Embryonic facial prominence (tissue), 1 donor: ENCODE measurements around the gene MOGAT2.
A peak's percentile ranks its signal among the peaks of the same experiment; 100 is the strongest.

Source experiments
- DNase-seq: peaks from one replicate; pipeline ENCODE4 v3.0.0-alpha.2; 2016; ENCODE audit errors: extremely low spot score

The MOGAT2 gene

DNA sequence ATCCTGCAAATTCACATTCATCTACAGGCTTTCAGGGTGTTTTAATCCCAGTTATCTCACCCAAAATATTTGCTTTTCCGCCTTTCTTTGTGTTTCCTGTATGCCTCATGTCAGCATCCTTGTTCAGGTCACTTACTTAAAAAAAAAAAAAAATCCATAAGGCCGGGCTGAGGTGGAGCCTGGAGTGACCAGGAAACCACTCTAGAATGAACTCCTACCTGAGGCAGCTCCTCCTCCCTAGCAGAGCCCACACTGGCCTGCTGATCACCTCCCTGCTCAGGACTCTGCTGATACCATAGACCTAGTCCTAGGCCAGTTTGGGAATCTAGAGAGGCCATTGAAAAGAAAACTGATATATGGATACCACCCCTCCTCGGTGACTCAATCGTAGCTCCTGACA, 42.2 kb downstream of the MOGAT2 start:
- DNase-seq = no peak

DNA sequence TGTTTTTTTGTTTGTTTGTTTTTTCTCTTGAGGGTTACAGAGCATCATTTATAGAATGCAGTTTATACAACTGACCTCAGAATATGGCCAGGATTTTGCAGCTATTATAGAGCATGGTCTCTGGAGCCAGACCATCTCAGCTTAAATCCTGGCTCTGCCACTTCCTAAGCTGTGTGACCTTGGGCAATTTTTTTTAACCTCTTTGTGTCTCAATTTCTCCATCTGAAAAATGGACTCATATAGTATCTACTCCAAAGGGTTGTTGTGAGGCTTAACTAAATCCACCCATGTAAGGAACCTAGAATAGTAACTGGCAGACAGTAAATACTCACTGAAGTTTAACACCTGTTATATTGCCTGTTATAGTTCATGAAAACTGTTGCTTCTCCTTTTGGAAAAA, 42.6 kb downstream of the MOGAT2 start:
- no peak for DNase-seq

DNA sequence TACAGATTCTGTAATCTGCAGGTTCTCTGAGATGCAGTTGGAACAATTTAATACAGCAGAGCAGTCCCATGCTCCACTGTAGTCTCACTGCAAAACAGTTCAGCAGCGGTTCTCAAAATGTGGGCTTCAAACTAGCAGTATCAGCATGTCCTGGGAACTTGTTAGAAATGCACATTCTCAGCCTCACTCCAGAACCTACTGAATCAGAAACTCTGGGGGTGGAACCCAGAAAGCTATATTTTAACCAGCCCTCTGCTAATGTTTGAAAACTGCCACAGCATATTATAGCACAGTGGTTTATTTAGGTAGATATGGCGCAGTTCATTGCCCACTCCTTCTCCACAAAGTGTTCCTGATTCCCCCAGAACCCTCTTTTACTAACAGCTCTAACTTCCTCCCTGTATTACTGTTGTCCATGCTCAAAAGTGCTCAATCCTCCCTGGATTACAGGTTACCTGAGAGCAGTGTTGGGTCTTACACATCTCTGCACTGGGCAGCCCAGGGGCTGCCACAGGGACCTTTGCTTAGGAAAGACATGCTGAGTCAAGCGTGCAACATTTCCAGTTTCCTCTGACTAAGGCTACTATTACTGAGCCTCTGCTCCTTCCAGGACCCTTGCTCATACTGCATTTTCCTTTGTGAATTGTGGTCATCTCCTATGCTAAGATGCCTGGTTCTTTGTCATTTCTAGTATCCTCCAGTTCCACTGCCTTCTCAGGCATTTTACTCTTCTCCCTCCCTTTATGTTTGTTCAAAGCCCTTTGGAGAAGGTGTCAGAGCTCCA, 43.3 kb downstream of the MOGAT2 start:
- DNase-seq = no peak

DNA sequence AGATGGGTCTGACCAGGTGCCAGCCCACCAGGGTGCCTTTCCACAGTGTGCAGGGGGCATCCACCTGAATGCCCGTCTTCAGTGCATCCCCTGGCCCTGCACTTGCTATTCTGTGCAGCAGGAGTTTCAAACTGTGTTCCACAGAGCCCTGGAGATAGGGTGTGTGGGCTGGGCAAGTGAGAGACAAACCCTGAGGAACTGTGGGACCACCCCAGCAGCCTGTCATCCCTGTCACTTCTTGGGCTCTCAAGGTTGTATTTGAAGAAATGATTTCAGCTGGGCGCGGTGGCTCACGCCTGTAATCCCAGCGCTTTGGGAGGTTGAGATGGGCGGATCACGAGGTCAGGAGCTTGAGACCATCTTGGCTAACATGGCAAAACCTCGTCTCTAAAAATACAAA, 44.5 kb downstream of the MOGAT2 start:
- no peak for DNase-seq

DNA sequence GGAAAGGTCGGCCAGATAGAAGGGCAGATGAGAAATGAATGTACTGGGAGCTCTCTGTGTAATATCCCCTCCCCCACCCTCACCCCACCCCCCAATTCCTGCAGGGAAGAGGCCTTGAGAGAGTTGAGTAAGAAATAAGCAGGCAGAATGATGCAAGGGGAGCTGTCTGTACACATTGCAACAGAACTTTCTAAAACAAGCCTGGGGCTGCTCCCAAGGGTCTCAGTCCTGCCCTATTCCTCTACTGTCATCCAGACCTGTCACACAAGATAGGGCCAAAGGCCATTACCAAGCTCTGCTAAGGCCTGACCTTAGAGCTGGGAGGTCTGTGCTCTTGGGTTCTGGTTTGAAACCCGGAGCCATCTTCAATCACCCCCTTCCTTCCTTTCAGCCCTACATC, 45.2 kb downstream of the MOGAT2 start:
- DNase-seq = no peak

DNA sequence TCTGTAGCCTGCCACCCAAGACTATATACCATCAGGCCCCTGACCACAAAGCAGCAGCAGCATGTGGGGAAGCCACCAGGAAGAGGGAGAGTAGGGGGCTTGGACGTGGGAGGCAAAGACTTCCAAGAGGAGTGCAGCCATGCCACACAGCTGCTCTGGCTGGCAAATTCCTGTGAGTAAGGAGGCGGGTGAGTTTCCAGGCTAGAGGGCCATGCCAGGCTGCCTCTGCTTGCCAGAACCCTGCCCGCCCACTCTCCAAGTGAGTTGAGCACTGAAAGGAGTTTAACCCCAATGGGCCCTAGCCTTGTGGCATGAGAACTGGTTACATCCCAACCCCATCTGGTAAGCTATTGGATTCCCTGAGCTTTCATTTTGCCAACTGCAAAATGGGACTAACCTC, 46.2 kb downstream of the MOGAT2 start:
- no peak for DNase-seq

DNA sequence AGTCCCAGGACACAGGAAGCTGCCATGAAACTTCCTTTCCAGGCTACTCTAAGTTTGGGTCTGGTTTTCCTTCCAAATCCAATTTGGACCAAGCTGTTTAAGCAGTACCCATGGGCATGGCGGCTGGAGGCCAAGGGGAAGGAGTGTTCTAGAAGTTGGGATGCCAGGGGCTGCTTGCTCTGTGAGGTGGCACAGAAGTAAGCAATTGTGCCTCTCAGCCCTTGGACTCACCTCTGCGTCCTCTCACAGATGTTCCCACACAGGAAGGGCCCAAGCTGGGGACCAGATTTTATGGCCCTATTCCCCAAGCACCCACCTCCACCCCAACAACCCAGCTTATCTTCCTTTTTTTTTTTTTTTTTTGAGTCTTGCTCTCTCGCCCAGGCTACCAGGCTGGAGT, 47.5 kb downstream of the MOGAT2 start:
- DNase-seq = no peak

DNA sequence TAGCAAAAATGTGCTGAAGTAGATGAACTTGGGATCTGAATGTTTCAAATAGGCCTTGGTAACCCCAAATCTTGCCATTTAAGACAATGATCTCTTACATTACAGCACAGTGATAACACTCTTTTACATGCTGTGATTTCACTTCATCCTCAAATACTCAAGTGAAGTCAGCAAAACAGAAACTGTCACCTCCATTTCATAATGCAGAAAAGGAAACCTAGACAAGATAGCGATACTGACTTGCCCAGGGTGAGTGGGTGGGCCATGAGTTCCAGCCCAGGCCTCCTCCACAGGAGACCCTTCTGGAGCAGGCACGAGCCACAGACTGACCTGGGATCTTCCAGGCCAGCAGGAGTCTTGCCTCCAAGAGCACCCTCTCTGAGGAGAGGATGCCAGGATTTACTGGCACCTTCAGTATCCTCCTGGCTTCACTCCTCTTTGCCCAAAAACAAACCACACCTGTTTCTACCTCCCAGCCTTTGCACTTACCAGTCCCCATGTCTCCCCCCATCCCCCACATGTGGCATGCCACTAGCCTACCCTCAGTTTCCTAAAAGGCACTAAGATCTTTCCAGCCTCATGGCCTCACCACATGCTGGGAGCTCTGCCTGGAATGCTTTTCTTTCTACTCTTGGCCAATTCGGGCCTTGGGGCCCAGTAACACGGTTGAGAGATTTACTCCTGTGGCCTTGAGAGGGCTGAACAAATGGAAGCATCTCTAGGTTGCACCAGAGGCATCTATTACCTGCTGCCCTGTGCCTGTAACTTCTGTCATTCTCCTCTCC, 49.0 kb downstream of the MOGAT2 start:
- DNase-seq = no peak

DNA sequence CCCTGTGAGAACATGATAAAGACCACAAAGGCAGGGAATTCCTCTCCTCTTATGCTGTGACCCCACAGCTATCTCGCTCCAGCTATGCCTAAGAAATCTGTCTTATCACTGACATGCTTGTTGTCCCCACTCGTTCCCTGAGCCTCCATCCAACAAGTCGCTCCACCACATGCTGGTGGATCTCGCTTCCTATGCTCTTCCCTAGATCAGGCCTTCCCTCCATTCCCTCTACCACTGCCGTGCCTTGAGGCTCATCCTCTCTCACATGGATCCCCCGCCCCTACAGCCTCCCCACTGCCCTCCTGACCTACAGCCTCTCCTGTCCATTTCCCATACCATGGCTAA, 49.6 kb downstream of the MOGAT2 start:
- DNase-seq = no peak

DNA sequence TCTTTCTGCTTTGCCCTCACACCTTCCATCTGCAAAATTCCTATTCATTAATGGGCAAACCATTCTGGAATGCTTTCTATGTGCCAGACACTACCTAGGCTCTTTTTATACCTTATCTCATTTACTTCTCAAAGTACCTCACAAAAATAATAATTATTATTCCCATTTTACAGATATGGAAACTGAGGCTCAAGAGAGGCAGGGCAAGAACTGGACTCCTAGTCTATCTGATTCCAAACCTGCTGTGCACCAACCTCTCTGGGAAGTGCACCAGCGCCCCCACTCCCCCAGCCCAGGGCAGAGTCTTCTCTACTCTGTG, 50.1 kb downstream of the MOGAT2 start:
- no peak for DNase-seq

DNA sequence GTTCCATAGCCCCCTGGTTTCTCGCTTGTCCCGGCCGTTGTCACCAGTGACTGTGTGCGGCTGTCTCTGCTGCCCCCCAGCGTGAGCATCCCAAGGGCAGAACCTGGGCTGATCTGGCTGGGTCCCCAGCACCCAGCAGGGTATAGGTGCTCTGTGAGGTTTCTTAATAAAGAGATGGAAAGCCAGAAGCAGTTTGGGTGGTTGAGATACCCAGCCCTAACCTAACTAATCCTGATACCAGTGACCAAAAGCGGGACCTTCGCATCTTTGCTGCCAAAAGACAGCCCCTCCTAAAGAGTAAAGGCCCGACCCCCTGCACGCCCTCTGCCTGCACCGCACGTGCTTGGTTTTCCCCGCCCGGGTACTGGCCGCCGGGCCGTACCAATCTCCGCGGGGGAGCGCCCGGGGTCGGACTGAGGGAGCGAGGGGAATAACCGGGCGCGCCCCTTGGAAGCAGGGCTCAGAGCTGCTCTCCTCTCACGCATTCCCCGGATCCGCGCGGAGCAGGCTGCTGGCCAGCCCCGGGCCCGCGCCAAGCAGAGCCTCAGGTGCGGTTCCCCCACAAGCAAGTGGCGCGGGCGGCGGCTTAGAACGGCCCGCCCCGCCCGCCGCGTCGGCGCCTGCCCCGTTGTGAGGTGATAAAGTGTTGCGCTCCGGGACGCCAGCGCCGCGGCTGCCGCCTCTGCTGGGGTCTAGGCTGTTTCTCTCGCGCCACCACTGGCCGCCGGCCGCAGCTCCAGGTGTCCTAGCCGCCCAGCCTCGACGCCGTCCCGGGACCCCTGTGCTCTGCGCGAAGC, 50.7 kb downstream of the MOGAT2 start, which contains the start of gene DGAT2:
Gene DGAT2 (plus strand): TSS at position 667 of the 797 bp plus-strand sequence. CDS start 214 bp downstream, outside the sequence.
- DNase-seq = peak; percentile 42

DNA sequence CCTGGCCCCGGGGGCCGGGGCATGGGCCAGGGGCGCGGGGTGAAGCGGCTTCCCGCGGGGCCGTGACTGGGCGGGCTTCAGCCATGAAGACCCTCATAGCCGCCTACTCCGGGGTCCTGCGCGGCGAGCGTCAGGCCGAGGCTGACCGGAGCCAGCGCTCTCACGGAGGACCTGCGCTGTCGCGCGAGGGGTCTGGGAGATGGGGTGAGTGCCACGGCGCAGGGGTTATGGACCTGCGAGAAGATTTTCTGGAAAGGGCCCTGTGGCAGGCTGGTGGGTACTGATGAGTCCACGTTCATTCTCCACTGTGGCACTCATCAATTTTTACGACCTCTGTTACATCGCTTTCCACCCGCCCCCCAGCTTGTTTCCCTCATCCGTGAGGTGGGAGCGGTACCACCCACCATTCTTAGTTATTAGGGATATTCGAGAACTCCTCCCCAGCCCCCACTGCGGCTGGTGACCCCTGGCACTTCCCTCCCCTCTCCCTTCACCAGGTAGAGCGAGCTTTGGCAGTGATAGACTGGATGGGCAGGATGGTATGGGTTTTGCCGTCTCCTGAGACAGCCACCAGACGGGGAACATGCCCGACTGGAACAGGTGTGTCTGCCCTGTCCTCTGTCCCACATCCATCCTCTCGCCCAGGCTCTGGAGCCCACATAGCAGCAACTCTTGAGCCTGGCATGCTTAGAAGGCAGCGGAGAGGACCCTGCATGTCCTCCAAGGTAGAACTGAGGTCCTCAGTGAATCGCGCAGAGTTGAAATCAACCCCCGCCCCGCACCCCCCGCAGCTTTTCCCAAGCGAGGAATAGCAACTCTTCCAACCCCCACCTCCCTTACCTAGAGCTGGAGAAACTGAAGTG, 51.5 kb downstream of the MOGAT2 start:
- DNase-seq = no peak

DNA sequence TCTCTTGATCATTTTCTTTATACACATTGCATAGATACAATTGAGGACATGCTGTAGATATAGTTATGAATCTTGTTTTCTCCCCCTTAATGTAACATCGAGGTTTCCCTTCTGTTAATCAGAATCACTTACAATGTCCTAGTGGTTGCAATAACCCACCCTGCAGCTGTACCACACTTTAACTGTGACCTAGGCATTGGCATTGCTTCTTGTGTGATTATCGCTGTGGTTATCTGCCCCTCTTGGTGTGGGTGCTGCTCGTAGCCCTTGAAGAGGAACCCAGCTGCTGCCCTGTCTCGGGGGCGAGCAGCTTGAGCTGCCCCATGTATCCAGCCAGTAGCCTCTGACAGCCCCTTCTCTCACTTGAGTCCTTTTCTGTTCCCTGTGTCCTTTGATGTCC, 52.5 kb downstream of the MOGAT2 start:
- DNase-seq = no peak

DNA sequence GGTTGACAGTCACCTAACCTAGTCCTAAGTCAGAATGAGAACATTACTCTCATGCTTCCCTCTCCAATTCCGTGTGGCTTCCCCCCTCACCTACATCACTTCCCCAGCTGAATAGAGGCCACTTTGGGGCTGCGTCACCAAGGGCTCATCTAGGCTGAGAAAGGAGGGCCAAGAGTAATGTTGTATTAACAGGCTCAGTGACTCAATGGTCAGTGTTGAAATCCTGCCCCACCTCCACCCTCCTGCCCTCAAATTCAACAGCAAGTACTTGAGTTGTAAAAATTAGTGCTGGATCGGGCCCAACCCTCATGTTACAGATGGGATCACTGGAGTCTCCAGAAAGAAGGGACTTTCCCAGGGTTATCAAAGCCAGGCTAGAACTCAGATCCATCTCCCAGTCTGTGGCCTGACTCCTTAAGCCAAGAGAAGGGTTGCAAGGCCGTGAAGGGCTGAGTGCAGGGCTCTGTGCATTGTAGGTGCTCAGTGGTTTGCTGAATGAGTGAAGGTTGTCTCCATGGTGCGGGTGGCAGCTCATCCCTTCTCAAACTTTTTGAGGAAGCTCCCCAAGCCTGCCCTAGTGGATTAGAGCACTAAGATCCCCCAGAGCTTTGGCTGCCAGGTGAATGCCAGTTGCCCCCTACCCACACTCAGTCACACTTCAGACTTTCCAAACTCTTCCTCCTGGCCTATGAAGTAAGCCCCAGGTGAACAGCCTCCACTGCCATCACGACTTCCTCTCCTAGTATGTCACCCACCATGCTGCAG, 54.2 kb downstream of the MOGAT2 start:
- DNase-seq = no peak

DNA sequence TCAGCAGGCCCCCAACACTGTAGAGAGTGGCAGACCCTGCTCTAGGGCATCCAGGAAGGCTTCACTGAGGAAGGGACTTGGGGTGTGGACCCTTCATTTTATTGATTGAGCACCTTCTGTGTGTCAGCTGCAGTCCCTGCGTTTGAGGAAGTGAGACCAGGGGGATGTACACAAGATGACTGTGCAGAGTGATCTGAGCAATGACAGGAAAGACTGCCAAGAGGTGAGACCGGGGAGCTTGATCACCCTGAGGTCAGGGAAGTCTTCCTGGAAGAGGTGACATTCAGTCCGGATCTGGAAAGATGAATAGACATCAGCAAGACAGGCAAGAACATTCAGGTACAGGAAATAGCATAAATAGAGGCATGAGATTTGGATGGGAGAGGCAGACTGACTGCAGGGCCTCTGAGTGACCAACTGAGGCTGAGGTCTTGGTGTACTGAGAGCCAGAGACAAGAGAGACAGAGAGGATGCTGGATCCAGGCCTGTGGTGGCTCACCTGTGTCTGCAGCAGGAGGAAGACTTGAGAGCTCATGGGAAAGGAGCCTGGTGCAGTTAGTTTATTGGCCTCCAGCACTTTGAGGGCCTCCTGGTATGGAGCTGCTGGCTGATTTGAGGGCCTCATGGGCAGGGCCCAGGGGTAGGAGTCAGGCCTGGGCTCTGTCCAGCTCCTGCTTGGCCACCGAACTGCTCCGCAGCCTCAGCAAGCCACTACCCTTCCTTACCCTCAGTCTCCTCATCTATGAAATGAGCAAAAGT, 56.1 kb downstream of the MOGAT2 start:
- DNase-seq = no peak

DNA sequence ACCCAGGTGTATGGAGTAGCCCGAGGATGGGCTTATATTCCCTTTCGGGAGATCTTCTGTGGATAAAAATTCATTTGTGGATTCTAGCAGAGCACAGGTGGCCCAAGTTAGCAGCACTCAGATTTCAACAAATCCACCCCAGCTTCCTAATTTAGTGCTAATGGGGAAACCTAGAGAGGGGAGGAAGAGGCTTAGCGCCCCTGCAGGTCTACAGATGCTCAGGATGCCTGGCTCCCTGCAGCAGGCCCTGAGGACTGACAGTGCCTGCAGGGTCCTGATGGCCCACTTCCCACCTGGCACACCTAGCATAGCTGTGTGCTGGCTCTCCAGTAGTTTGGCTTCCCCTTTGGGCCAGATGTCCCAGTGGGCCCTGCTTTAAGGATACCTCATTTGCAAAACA, 57.4 kb downstream of the MOGAT2 start:
- no peak for DNase-seq

DNA sequence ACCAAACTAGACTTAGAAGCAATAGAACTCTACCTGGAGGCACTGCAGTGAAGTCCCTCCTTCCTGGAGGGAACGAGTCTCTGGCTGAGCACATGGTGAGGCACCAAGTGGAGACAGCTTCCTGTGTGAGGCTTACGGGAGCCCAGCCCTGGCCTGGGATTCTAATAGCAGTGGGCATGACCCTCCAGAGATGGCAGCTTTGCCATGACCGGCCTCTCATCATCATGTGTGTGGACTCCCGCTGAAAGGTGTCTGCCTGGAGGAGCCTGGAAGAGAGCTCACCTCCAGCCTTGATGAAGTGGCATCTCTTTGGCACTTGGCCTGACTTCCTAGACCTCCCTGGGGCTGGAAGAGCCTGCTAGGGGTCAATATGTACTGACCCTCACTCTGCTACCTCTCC, 58.9 kb downstream of the MOGAT2 start:
- no peak for DNase-seq

DNA sequence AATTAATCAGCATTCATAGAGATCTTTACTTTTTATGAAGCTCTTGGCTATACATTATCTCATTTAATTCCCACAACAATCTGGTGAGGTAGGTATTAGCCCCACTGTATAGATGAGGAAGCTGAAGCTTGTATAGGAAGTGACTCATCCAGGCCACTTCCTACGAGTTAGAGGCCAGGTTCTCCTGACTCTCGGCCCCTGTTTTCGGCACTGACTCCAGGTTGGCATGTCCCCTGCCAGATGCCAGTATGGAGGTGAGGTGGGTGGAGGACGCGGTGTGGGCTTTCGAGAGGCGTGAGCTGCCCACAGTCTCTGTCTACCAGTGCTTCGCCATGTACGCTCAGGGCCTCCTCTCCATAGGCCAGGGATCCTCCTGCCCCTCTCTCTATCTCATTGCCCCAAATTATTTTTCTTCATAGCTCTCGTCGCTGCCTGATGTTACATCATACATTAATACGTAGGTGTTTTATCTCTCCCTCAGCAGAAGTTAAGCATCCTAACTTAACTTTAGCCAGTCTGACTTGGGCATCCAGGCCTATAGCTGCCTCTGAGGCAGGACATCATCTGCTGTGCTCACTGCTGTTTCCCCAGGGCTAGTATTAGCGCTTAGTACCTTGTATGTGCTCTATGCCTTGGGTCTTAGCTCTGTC, 59.9 kb downstream of the MOGAT2 start:
- no peak for DNase-seq

DNA sequence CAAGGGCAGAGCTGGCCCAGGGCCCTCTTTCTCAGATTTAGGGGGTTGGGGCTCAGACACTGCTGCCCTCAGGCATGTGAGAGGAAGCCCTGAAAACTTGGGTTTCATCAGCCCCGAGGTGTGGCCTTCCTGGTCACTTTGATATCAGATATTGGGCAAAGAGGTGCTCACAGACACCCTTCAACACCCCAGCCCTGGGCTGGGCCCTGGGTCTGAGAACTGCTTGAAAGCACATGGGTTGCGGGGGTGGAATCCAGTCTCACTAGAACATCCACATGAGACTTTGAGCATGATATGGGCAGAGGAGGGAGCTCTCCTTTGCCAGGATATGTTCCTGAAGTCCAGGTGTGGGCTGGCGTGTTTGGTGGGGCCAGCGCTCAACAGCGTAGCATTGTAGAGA, 61.3 kb downstream of the MOGAT2 start:
- no peak for DNase-seq

DNA sequence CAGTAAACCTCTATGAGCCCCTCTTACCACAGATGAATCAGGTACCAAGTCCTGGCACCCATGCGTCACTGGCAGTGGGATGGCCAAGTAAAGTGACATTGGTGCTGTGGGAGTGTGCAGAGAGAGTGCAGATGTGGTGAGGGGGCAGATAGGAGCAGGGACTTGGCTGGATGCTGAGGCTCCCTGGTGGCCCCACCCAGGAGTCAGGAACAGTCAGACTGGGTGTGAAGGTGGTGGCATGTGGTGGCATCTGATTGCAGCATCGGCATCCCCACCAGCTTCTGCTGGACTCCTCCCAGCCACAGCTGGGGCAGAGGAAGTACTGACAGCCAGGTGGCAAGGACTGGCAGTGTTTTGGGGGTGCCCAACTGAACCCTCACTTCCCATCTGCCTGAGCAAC, 62.3 kb downstream of the MOGAT2 start:
- DNase-seq = no peak
